Fibroblast of skin of right quadriceps (primary cell): ENCODE results near the gene CLEC16A.
A peak's percentile ranks its signal among the peaks of the same experiment; 100 is the strongest.

Source experiments
- DNase-seq: peaks from one replicate; pipeline ENCODE4 v3.0.0-alpha.2; 2013

CLEC16A gene

DNA sequence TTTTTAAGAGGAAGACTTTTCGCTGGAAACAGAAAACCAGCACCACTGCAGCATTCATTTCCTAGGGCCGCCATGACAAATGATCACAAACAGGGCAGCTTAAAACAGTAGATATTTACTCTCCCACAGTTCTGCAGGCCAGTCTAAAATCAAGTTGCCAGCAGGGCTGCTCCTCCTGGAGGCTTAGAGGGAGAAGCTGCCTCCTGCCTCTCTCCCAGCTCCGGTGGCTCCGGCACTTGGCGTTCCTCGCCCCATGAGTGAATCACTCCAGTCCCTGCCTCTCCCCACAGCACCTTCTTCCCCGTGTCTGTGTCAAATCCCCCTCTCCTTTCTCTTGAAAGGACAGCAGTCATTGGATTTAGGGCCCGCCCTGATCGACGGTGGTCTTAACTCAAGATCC, 239.6 kb downstream of the CLEC16A start:
- DNase-seq, result no peak

DNA sequence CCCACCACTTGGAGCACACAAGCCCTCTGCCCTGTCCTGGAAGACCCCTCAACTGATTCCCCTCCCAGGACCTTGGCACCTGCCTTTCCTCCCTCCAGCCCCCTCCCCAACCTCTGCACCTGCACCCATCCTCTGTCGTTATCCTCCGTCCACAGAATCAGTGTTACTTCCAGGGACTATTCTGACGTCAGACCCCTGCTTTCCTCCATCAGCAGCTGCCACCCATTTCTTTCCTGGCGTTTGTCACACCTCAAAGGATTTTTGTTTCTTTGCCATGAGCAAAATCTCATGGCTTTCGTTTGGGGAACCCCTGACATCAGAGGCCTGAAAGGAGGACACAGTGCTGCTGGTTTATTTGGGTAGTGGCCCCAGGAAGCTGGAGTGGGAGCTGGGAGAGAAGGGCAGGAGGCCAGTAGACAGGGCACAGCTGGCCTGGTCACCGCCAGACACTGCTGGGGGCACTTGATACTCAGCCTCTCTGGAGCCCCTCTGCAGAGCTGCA, 243.2 kb downstream of the CLEC16A start:
- no peak for DNase-seq

DNA sequence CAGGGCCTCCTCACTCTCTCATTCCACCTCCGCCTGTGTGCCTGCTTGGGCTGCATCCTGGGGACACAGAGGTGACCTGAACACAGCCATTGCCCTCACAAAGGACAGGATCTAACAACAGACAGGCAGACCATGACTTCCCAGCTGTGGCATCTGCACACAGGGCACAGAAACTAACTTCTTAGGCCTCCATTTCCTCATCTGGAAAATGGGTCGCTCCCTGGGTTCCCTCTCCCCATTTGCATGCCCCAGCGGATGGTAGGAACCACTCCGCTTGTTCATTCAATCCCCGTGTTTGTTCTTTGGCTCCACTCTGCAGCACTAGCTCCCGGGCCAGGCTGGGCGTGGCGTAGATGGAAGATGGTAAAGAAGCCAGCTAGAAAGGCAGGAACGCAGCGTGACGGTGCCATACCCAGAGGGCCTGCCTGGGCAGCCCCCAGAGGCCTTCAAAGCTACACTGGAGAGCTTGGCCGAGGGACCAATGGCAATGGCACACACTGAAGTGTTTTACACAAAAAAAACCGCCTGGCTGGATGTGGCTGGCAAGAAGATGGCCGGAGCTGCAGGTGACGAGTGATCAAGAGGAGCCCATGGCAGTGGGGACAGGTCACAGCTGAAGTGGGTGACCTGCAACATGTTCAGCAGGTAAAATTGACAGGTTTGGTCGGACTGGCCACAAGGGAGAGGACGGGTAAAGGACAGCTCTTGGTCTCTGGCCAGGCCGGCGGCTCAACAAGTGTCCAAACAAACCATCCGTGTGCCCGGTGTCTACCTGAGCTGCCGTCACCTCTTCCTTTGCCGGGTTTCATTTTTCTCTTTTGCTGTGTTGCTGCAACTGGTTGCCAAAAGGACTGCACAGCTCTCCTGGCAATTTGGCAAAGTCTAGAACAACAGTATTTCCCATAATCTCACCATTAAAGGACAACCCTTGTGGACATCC, 244.7 kb downstream of the CLEC16A start:
- DNase-seq, result no peak

DNA sequence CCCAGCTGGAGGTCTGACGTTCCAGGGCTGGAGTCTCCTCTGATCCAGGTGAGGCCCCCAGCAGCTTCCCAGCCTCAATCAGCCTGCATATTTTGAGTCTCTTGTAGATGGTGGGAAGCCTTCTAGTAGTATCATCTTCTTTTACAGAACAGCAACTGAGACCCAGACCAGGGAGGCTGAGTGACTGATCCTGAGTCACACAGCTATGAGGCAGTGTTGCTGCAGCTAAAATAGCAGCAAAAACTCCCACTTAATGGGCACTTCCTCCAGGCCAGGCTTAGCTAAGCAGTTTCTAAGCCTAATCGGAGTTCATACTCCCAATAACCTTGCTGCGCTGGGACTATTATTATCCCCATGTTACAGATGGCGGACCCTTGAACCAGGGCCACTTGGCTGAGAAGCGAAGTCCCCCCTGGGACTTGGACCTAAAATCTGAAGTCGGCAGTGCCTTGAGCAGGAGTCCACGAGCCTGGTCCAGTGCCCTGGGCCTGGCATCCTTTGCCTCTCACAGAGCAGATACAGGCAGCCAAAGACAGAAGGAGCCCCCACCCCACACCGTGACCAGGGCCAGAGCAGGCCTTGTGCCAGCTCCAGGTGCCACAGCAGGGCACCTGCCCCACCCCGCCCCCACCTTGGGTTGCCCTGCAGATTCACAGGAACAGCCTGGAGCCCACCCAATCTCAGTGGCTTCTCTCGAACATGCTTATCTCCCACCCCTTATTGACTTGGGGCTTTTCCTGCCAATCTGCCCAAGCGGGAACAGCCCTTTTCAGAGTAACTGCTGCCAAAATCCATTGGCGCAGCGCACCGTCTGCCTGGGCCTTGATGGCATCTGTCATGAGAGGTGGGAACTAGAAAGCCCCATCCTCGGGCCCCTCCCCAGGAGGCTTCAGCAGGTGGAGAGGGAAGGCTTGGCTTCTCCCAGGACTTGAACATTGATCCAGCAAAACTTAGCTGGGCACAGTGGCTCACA, 246.5 kb downstream of the CLEC16A start:
- no peak for DNase-seq

DNA sequence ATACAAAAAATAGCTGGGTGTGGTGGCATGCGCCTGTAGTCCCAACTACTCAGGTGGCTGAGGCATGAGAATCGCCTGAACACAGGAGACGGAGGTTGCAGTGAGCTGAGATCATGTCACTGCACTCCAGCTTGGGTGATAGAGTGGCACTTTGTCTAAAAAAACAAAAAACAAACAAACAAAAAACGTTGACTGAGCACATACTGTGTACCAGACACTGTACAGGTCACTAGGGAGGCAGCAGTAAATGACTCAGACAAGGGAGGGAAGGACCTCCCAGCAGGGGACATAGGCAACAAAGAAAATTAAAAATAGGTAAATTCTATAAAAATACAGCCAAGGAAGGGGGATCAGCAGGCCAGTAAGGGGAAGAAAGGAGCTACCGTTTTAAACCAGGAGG, 247.3 kb downstream of the CLEC16A start:
- no peak for DNase-seq

DNA sequence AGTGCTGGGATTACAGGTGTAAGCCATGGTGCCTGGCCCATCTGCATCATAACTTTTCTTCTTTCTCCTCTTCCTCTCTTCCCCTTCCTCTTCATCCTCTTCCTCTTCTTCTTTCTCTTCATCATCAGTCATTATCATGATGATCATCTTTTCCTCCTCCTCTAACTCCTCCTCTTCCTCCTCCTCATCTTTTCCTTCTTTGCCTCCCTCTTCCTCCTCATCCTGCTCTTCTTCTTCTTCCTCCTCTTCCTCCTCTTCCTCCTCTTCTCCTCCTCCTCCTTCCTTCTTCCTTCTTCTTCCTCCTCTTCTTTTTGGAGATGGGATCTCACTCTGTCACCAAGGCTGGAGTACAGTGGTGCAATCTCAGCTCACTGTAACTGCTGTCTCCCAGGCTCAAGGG, 249.1 kb downstream of the CLEC16A start:
- DNase-seq, result no peak

DNA sequence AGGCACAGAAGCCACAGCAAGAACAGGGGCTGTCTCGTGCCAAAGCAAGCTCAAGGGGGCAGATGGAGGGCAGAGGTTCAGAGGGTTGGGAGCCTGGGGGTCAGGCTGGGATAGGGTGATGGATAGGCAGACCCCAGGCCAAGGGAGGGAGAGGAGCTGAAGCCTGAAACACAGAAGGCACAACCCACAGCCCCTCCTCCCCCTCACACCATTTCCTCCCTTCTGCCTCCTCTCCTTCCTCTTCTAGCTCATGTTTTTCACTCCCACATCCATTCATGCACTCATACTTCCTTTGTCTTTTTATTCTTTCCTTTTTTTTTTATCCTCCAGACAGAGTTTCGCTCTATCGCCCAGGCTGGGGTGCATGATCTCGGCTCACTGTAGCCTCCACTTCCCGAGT, 250.5 kb downstream of the CLEC16A start:
- no peak for DNase-seq

DNA sequence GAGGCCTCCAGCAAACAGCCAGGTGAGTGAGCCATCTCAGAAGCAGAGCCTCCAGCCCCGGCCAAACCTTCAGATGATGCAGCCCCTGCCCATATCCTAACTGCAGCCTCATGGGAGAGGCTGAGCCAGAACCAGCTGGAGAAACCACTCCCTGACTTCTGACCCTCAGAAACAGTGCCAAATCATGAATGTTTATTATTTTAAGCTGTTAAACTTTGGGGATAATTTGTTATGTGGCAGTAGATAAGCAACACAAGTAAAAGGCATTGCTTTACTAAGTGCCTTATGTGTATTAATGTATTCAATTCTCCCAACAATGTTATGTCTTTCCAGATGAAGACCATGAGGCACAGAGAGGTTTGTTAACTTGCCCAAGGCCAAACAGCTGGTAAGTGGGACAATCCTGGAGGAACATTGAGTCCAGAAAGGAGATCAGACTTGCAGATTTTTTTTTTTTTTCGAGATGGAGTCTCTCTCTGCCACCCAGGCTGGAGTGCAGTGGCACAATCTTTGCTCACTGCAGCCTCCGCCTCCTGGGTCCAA, 252.0 kb downstream of the CLEC16A start:
- no peak for DNase-seq

DNA sequence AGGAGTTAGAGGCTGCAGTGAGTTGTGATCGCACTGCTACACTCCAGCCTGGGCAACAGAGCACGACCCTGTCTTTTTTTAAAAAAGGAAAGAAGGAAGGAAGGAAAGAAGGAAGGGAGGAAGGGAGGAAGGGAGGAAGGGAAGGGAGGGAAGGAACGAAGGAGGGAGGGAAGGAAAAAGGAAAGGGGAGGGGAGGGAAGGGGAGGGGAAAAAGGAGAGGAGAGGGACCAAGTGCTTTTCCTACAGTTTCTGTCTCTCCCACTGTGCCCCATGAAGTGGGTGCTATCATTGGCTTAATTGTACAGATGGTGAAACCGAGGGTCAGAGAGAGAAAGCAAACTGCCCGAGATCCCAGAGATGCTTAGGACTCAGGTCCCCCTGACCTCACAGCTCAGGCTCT, 254.0 kb downstream of the CLEC16A start:
- no peak for DNase-seq

DNA sequence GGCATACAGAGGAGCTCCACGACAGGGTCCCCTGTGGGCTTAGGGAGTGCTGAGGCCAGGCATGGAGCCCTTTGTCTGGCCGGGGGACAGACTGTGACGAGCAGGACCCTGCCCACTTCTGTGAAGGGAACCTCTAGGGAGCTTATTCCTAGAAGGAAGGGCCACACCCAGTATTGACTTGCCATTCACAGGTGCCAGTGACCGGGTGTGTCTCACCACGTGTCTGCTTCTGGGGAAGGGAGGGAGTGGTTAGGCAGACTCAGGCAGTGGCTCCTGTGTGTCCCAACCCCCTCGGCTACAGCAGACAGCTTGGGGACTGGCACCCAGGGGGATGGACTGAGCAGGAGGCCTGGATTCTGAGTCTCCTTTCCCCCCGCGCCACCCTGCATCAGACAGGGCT, 254.5 kb downstream of the CLEC16A start:
- DNase-seq, result no peak

DNA sequence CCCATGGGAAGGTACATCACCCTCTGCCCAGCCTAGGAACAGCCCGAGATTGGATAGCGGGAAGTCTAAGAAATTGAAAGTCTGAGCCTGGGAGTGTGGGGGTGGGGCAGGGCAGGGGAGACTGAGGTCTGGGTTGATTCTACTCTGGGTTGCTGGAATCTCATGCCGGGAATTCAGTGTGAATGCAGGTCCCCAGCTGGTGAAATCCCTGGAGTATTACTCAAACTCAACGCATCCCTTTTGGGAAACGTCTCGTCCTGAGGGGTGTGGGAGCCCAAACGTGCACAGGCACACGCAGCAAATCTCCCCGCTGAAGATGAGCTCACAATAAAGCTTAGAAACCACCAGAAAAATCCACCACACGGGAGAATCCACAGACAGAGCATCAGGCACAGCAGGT, 256.2 kb downstream of the CLEC16A start:
- peak; percentile 52 for DNase-seq

DNA sequence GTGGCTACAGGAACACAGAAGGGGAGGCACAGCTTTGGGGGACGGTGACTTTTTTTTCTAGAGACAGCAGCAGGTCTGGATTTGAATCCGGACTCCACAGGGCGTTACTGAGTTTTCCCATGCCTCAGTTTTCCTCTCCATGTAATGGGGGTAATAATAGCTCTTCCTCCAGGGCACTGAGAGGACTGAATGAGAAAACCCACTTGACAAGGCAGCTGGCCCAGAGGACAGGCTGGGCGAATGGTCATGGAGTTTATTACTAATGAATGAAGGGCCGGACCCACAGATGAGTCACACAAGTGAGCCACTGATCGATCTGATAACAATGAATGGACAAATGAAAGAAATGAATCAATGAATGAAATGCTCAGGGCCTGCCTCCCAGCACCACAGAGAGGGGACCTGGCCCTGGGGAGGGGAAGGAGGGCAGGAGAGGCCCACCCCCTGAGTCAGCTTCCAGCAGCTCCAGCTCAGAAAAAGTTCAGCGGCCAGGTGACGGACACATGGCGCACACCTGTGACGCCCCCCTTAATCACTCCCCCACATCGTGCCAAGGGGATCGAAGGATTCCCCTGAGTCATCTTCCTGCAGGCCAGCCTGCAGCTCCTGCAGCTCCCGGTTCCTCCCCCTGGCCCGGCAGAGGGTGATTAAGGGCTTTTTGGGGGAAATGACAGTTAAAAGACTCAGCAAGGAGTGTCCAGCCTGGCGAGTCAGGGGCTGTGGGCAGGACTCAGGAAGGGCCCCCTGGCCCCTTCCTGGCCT, 257.3 kb downstream of the CLEC16A start:
- peak; percentile 87 for DNase-seq

DNA sequence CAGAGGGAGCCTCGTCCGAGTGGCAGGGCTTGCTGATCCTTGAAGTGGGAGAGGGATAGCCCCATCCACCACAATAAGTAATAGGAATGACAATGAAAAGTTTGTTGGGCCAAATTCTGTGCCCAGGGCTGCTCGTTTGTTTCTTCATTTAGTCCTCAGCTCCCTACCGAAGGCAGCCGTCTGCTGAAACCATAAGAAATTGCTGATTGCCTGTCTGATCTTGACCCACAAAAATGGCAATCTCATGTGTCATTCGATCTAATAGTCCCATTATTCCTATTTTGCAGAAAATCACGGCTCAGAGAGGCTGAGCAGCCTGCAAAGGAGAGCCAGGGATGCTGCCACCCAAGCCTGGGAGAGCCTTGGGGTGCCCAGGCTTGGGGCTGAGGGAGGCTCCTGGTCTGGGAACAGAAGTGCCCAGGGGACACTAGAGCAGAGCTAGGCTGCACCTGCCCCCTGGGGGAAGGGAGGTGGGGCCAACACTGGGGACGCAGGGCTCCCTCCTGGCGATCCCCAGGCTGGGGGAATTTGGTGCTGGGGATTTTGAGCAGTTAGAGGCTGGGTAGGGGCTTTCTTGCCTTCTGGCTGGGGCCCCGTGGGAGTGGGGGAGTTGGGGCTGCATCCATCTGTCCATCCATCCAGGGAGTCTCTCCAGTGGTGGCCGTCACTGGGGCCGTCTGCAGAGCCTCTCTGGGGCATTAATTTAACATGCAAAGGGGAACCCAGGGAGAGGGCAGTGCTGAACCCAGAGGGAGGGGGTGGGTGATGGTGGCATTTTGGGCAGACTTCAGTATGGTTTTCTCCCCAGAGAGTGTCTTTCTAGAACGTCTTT, 258.1 kb downstream of the CLEC16A start:
- peak; percentile 59 for DNase-seq

DNA sequence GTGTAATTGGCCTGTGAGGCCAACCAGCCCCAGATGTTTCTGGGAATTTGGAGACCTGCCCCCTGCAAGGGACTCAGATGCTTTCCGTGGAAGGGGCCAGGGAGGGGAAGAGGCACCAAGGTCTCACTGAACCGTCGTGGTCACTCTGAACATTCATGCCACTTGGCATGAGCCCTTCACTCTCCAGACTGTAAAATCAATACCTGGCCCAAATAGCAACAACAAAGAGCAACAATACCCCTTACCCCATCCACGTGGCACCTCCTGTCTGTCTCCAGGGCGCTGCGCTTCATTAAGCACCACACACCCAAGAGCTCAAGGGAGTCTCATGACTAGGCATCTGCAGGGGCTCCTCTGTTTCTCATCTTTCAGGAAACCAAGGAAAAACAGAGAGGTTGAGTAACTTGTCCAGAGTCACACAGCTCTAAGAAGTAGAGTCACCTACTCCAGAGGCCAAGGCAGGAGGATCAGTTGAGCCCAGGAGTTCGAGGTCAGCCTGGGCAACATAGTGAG, 258.8 kb downstream of the CLEC16A start:
- DNase-seq, result no peak

DNA sequence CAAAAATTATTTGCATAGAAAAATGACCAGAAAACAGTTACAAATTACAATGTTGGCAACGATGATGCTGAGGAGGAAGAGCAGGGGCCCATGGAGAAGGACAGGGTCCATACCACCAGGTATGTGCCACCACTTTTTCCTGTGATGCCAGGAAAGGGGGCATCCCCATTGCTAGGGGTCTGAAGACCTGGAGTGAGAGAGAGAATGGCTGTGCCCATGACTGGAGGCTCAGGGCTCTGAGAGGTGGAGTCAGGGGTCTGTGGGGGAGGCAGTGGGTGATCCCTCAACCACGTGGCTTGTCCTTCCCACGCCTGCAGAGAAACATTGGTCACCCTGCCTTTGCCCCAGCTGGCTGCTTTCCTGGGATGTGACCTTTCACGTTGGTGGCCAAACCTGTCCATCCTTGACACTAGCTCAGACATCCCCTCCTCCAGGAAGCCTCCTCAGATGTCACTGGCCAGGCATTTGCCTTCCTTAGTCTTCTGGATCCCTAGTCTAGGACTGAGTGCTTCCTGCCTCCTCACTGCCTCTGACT, 260.2 kb downstream of the CLEC16A start:
- DNase-seq, result no peak

DNA sequence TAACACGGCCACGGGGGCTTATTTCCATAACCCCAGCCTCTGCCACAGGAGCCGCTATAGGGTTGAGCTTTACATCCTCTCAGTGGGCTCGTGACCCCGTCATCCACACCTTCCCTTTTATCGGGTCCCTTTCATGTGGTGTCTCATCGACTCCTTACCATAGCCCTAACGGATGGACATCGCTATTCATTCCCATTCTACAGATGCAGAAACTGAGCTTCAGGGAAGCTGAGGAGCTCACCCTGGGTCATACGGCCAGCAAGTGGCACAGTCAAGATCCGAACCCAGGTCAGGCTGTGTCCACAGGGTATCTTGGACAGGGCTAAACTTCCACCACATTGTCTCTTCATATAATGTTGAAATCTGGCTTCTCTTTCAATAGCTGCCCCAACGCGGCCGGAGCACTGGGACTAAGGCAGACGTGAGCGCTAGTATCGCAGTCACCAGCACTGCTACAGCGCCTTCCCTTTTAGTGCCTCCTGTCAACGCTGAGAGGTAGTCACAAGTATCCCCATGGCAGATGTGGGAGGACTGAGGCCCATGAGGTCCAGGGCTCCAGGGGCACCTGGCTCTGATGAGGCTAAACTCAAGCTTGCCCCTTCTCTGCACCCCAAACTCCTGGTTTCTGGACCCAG, 260.8 kb downstream of the CLEC16A start:
- no peak for DNase-seq

DNA sequence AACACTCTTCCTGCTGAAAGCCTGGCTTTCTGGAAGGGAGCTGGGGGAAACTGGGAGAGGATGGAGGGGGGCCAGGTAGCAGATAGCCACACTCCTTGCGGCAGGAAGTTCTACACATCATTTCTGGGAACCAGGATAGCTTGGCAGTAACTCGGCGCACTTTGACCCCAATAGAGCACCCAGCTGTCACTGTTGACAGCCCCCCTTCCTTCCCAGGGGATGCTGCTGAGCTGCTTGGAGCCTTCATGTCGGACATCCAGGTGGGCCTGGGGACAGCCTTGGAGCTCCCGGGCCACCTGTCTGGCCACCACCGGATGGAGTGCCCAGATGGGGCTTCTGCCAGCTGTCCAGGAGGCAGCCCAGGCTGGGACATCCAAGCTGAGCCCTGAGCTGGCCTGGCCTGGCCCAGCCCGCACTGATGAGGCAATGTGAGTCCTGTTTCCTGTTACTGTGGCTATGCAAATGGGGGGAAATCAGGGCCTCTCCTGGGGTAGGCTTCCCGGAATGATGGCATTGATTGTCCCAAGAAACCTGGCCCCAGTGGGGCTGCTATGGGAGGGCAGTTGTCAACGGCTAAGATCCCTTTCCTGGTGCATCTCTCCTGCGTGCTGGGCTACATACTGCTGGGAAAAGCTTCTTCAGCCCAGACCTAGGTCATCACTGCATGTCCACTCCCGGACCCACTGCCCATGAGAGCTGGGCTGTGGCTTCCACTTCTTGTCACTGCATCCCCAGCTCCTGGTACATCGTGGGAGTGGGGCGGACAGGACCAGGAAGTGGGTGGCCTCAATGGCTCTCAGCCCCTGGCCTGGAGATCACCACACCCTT, 261.6 kb downstream of the CLEC16A start:
- DNase-seq, result peak; percentile 29

DNA sequence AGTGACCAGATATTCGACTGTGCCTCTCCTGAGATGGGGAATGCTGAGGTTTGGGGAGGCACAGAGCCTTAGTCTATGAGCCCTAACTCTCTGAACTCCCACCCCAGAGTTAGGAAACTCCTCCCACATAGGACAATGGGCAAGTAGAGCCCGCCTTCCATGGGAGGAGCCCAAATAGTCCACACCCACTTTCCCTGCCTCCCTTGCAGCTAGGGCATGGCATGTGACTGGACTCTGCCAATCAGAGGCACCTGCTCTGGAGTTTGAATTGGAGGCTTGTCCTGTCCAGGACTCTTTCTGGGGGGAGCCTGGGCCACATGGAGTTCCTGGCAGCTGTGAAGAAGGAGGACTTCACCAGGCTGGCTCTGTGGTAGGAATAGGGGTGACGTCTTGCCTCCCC, 263.3 kb downstream of the CLEC16A start:
- no peak for DNase-seq

DNA sequence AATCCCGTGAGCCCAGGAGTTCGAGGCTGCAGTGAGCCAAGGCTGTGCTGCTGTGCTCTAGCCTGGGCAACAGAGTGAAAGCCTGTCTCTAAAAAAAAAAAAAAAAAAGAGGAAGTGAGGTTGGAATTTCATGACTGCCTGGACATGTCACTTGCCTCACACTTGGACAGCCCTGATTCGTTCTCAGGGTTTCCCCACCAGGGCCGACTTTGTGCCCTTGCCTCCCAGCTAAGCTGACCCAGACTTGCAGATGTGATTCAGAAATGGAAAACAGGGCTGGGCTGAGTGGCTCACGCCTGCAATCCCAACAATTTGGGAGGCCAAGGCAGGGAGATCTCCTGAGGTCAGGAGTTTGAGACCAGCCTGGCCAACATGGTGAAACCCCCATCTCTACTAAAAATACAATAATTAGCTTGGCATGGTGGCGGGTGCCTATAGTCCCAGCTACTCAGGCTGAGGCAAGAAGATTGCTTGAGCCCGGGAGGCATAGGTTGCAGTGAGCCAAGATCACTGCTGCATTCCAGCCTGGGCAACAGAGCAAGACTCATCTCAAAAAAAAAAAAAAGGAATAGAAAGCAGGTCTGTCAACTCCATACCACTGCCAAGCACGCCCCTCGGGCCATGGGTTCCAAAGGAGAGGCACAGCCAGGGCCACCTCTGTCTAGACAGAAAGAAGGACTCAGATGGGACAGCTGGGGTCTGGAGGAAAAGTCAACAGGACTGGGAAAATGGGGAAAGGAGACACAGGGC, 264.7 kb downstream of the CLEC16A start:
- DNase-seq, result no peak
